ENCODE data around the gene DLGAP1. TPM values are rescaled to one million over a fixed set of nuclear protein-coding genes. Genes with fewer than 3 reads are reported as not detected.

The DLGAP1 gene
- total and polyA plus RNA-seq, 2 of the 4 experiments (the other 2 are of a cell fraction), result under 0.01 to 0.09 TPM

- Histone ChIP-seq H2BK120ac (ENCODE audit: low read depth, low read length) (no peak overlapping the region), H3K56ac (ENCODE audit: extremely low read depth, insufficient read depth, low read length) (no peak overlapping the region), H3K79me1 (ENCODE audit: low read depth in 1 of 2, low read length in 2 of 2) (no peaks in the 10 kb centered on the region), H3K9me1 (ENCODE audit: insufficient read depth, low read length) (no peaks in the 10 kb centered on the region), H2BK15ac (ENCODE audit: low read depth, low read length) (no peak overlapping the region), H2AFZ (replicated peaks; ENCODE audit: low read length, poor library complexity) (no peak overlapping the region), H2AK9ac (replicated peaks; ENCODE audit: low read depth, low read length, poor library complexity) (no peak overlapping the region), H2AK5ac (ENCODE audit: low read depth, low read length) (no peak overlapping the region), H3K4ac (ENCODE audit: low read depth, low read length) (no peak overlapping the region), H2BK20ac (ENCODE audit: low read depth, low read length) (no peak overlapping the region), H3K36me3 (ENCODE audit: control insufficient read depth, insufficient read depth, low read length) (no peaks in the 10 kb centered on the region), H4K8ac (ENCODE audit: low read depth in 2 of 2, low read length in 2 of 2) (no peak overlapping the region), H2BK5ac (ENCODE audit: low read depth, low read length, poor library complexity, severe bottlenecking) (no peak overlapping the region), H3K9me3 (ENCODE audit: control insufficient read depth, insufficient read depth, low read length) (peaks cover 2% of the 10 kb centered on the region; the same call in 1 of the 2 replicates), H3K27me3 (ENCODE audit: control insufficient read depth, insufficient read depth, low read length) (no peaks in the 10 kb centered on the region), H3K18ac (ENCODE audit: low read depth, low read length) (no peak overlapping the region), H4K91ac (ENCODE audit: insufficient read depth, low read depth, low read length) (no peak overlapping the region), H3K27ac (ENCODE audit: insufficient read depth, low read length) (no peak overlapping the region), H4K20me1 (ENCODE audit: insufficient read depth, low read length) (no peaks in the 10 kb centered on the region), H3K9ac (ENCODE audit: low read depth, low read length) (no peak overlapping the region), H3K4me3 (ENCODE audit: insufficient read depth, low read depth, low read length) (no peak overlapping the region), H3K4me1 (ENCODE audit: control insufficient read depth, insufficient read depth, low read length) (no peaks in the 10 kb centered on the region), H4K5ac (ENCODE audit: low read depth, low read length) (no peak overlapping the region), H3K4me2 (ENCODE audit: low read depth, low read length) (no peak overlapping the region), H3K23ac (ENCODE audit: low read depth, low read length) (no peak overlapping the region), H3K14ac (replicated peaks; ENCODE audit: low read depth, low read length) (no peak overlapping the region)
- BruUV-seq (replicated peaks), result no TSS peak
- POLR2A ChIA-PET (ENCODE audit: unreplicated experiment), result no interaction called here
- dilution Hi-C loops (cut with HindIII; ENCODE audit: low sequenced_read_pairs, unreplicated experiment), result no loop called here
- TF ChIP-seq USF2 (IDR thresholded peaks at IDR 0.05; ENCODE audit: low read depth, low read length) (no peak), RAD21 (IDR thresholded peaks at IDR 0.05; ENCODE audit: low read length) (no peak), MXI1 (IDR thresholded peaks at IDR 0.05; ENCODE audit: borderline replicate concordance, low read depth, low read length) (no peak), FOS (IDR thresholded peaks at IDR 0.05; ENCODE audit: low read depth, low read length) (no peak), SMC3 (IDR thresholded peaks at IDR 0.05; ENCODE audit: low read depth, low read length) (no peak)
- in situ Hi-C loops (cut with MboI; ENCODE audit: low sequenced_read_pairs), result loop anchor here (10.0 kb wide), 1 partner anchor 58 kb away; no protein-coding TSS in a partner anchor
- intact Hi-C loops (cut with micrococcal nuclease), result no loop called here
- ATAC-seq (ENCODE audit: low read depth), result no peak
- no CpG with 5 or more reads among the region's 4 CpGs for WGBS, 2 experiments (ENCODE audit: extremely low coverage in 2 of 2, insufficient read length in 1 of 2)
- DNase-seq, result no peak
- CTCF ChIA-PET, result interaction anchor here (0.6 to 0.7 kb wide), 2 partner anchors 21 to 587 kb away, joined by 4 to 6 read pairs; no protein-coding TSS in a partner anchor
Measured at GRCh38 chr18:4252829-4253228, 202.3 kb downstream of the DLGAP1 start.
